Endodermal cell (in vitro differentiated cells): Measurements from ENCODE around the gene SLC26A2. TPM values are rescaled to one million over a fixed set of nuclear protein-coding genes. Genes with fewer than 3 reads are reported as not detected.

ENCODE experiments used
- DNase-seq: peaks from one replicate; pipeline ENCODE4 v3.0.0-alpha.2; 2017
- H3K27ac ChIP-seq: 2 replicates; pipeline ENCODE4 v1.5.1; 2013; ENCODE audit warnings: mild to moderate bottlenecking, low read depth, low read length, moderate library complexity
- H3K27me3 ChIP-seq: 2 replicates; pipeline ENCODE4 v1.6.1; 2013; ENCODE audit warnings: mild to moderate bottlenecking, low read length, moderate library complexity; ENCODE audit not compliant: insufficient read depth, control insufficient read depth, poor library complexity, severe bottlenecking
- H3K36me3 ChIP-seq: 2 replicates; pipeline ENCODE4 v1.7.0; 2013; ENCODE audit warnings: mild to moderate bottlenecking, low read length, moderate library complexity; ENCODE audit not compliant: control insufficient read depth, insufficient read depth
- H3K4me1 ChIP-seq: one replicate; pipeline ENCODE4 v1.7.0; 2013; ENCODE audit warnings: low read length; ENCODE audit not compliant: control insufficient read depth, insufficient read depth
- H3K4me3 ChIP-seq: 2 replicates; pipeline ENCODE4 v1.5.1; 2013; ENCODE audit warnings: mild to moderate bottlenecking, low read length, moderate library complexity
- H3K9ac ChIP-seq: 2 replicates; pipeline ENCODE4 v1.6.1; 2013; ENCODE audit warnings: mild to moderate bottlenecking, low read length, moderate library complexity; ENCODE audit not compliant: poor library complexity, severe bottlenecking; ENCODE audit errors: extremely low read depth
- H3K9me3 ChIP-seq: 2 replicates; pipeline ENCODE4 v1.6.1; 2013; ENCODE audit warnings: mild to moderate bottlenecking, low read length, moderate library complexity; ENCODE audit not compliant: control insufficient read depth
- H3K27ac Mint-ChIP-seq: 2 replicates; pipeline ENCODE4 v1.8.0; 2020; ENCODE audit warnings: mixed read lengths
- H3K27me3 Mint-ChIP-seq: 2 replicates; pipeline ENCODE4 v1.8.0; 2021; ENCODE audit warnings: mild to moderate bottlenecking, mixed read lengths; ENCODE audit not compliant: insufficient read depth
- H3K36me3 Mint-ChIP-seq: 2 replicates; pipeline ENCODE4 v1.8.0; 2020; ENCODE audit warnings: low read depth, mixed read lengths
- H3K4me1 Mint-ChIP-seq: 2 replicates; pipeline ENCODE4 v1.8.0; 2020; ENCODE audit warnings: mixed read lengths
- H3K4me3 Mint-ChIP-seq: 2 replicates; pipeline ENCODE4 v1.8.0; 2020; ENCODE audit warnings: mild to moderate bottlenecking, moderate library complexity, mixed read lengths
- H3K9me3 Mint-ChIP-seq: 2 replicates; pipeline ENCODE4 v1.8.0; 2020; ENCODE audit warnings: mild to moderate bottlenecking, mixed read lengths
- CTCF ChIP-seq: fragments of 200-600 bp; sonication (generic); conservative IDR thresholded peaks from 2 replicates; pipeline ENCODE4 v1.5.0; 2021; ENCODE audit warnings: antibody characterized with exemption, mild to moderate bottlenecking
- WGBS, 2 experiments: methylation state at CpG; one replicate each; pipeline versions ENCODE4 v1.1.5 to v1.1.7; 2013; ENCODE audit warnings: missing lambda C conversion rate in 2 of 2, mixed read lengths in 1 of 2; ENCODE audit not compliant: insufficient coverage in 1 of 2, insufficient read length in 1 of 2; 5-methylcytosine and 5-hydroxymethylcytosine counted together
- total RNA-seq, 2 donors: library from RNA; stranded (reverse); fragmentation: NEBNext Ultra II Directional in 1 of 2; extraction: Animal tissue kit (Norgen Biotek cat#: 25700) in 1 of 2; gene quantifications; 2 replicates in 1 of 2; 3 replicates in 1 of 2; pipeline ENCODE4 v1.2.1, GENCODE V29; 2021

Gene SLC26A2
- total RNA-seq, 2 donors from 2014 or later = 22.3 to 23.9 TPM

- Histone ChIP-seq H3K36me3 (peaks cover 80% of the 10 kb centered on the region), H3K9ac (no peak overlapping the region), H3K4me1 (no peaks in the 10 kb centered on the region), H3K9me3 (no peaks in the 10 kb centered on the region), H3K27me3 (no peaks in the 10 kb centered on the region), H3K4me3 (no peak overlapping the region), H3K27ac (no peak overlapping the region)
- Mint-ChIP-seq H3K27me3 (no peaks in the 10 kb centered on the region), H3K4me3 (no peak overlapping the region), H3K27ac (no peak overlapping the region), H3K9me3 (no peaks in the 10 kb centered on the region), H3K36me3 (peaks cover 62% of the 10 kb centered on the region), H3K4me1 (peaks cover 8% of the 10 kb centered on the region)
- no peak for DNase-seq
- no peak for TF ChIP-seq CTCF
Measured at GRCh38 chr5:150007050-150007449, 46.5 kb downstream of the SLC26A2 start.

- WGBS, 2 experiments = 96 to 97% methylated on average over 5 to 6 of the region's 6 CpGs
- peaks cover 95% of the 10 kb centered on the region for H3K36me3 ChIP-seq
- no peak overlapping the region for H3K27ac ChIP-seq
- H3K27me3 ChIP-seq = no peaks in the 10 kb centered on the region
- Mint-ChIP-seq H3K4me3 (no peak overlapping the region), H3K27me3 (no peaks in the 10 kb centered on the region), H3K9me3 (peaks cover 8% of the 10 kb centered on the region), H3K4me1 (peaks cover 2% of the 10 kb centered on the region), H3K36me3 (peaks cover 77% of the 10 kb centered on the region), H3K27ac (no peak overlapping the region)
- no peak for DNase-seq
- H3K9ac ChIP-seq = no peak overlapping the region
- H3K4me1 ChIP-seq = no peaks in the 10 kb centered on the region
- H3K4me3 ChIP-seq = no peak overlapping the region
- H3K9me3 ChIP-seq = peaks cover 9% of the 10 kb centered on the region
- no peak for TF ChIP-seq CTCF
Measured at GRCh38 chr5:150009671-150010387, 49.3 kb downstream of the SLC26A2 start.

GRCh38 chr5:150013931-150014330, 53.4 kb downstream of the SLC26A2 start:
- peaks cover 96% of the 10 kb centered on the region for H3K36me3 ChIP-seq
- no peak overlapping the region for H3K4me3 ChIP-seq
- 98% methylated on average over 4 of the region's 4 CpGs for WGBS, 2 experiments
- peaks cover 81% of the 10 kb centered on the region for H3K36me3 Mint-ChIP-seq
- no peaks in the 10 kb centered on the region for H3K4me1 Mint-ChIP-seq
- no peaks in the 10 kb centered on the region for H3K4me1 ChIP-seq
- no peak overlapping the region for H3K27ac Mint-ChIP-seq
- no peak for TF ChIP-seq CTCF
- H3K4me3 Mint-ChIP-seq = no peak overlapping the region
- H3K27me3 Mint-ChIP-seq = no peaks in the 10 kb centered on the region
- no peak overlapping the region for H3K27ac ChIP-seq
- no peak overlapping the region for H3K9ac ChIP-seq
- no peak for DNase-seq
- H3K9me3 ChIP-seq = peaks cover 26% of the 10 kb centered on the region
- no peaks in the 10 kb centered on the region for H3K27me3 ChIP-seq
- peaks cover 26% of the 10 kb centered on the region for H3K9me3 Mint-ChIP-seq
